AG04450 (cell line): ENCODE data around the gene ANXA8. TPM values are rescaled to one million over a fixed set of nuclear protein-coding genes. Genes with fewer than 3 reads are reported as not detected.

Experiments used
- CTCF ChIA-PET: fragments of 300-600, 350-600 bp; formaldehyde crosslinking; extraction: SDS; loops from one replicate; lab custom pipeline; 2022; ENCODE audit warnings: antibody characterized with exemption, inconsistent platforms; lab: Charles Lee
- POLR2A ChIA-PET: fragments of 350-600 bp; formaldehyde crosslinking; extraction: SDS; loops from one replicate; lab custom pipeline; 2021; ENCODE audit warnings: antibody characterized with exemption, inconsistent platforms; lab: Yijun Ruan, JAX
- DNase-seq: peaks from one replicate; pipeline ENCODE4 v3.0.0-alpha.2; 2011; ENCODE audit warnings: low read depth, low spot score
- H3K27ac ChIP-seq: one replicate; pipeline ENCODE4 v1.5.1; 2012; ENCODE audit warnings: low read depth, low read length, control low read depth
- H3K27me3 ChIP-seq: one replicate; pipeline ENCODE4 v1.6.0; 2012; ENCODE audit warnings: low read length; ENCODE audit not compliant: control insufficient read depth, insufficient read depth
- H3K4me3 ChIP-seq: 2 replicates; pipeline ENCODE4 v1.5.1; 2011; ENCODE audit warnings: mild to moderate bottlenecking, low read depth, low read length, control low read depth
- H3K9me3 ChIP-seq: 2 replicates; pipeline ENCODE4 v1.5.1; 2012; ENCODE audit warnings: low read length; ENCODE audit not compliant: control insufficient read depth, insufficient read depth
- CTCF ChIP-seq: IDR thresholded peaks from 2 replicates; pipeline ENCODE4 v1.5.1; 2011; ENCODE audit warnings: low read depth, low read length, control low read depth, inconsistent platforms
- polyA plus RNA-seq: library from polyadenylated mRNA; depleted of rRNA; stranded (reverse); fragments of >200 nt; gene quantifications from 2 replicates; pipeline ENCODE4 v1.2.3, GENCODE V29; 2011

ANXA8 gene
- polyA plus RNA-seq, 1 experiment, result 0.42 TPM

- POLR2A ChIA-PET, result no interaction called here
- Histone ChIP-seq H3K9me3 (peaks cover 5% of the 10 kb centered on the region; the same call in 1 of the 2 replicates), H3K27me3 (peaks cover 11% of the 10 kb centered on the region), H3K27ac (no peak overlapping the region), H3K4me3 (no peak overlapping the region)
- no peak for TF ChIP-seq CTCF
- DNase-seq, result no peak
- CTCF ChIA-PET, result interaction anchor here (1.6 kb wide), 1 partner anchor 12 kb away, joined by 5 read pairs; no protein-coding TSS in a partner anchor
Observed at GRCh38 chr10:47450442-47450841, 33.5 kb downstream of the ANXA8 start.

GRCh38 chr10:47449979-47450378 is 33.9 kb downstream of the ANXA8 start:
- H3K27me3 ChIP-seq, result peaks cover 11% of the 10 kb centered on the region
- no peak overlapping the region for H3K4me3 ChIP-seq
- no peak for DNase-seq
- H3K27ac ChIP-seq, result no peak overlapping the region
- POLR2A ChIA-PET, result no interaction called here
- peaks cover 5% of the 10 kb centered on the region; the same call in 1 of the 2 replicates for H3K9me3 ChIP-seq
- CTCF ChIA-PET, result interaction anchor here (1.6 kb wide), 1 partner anchor 11 kb away, joined by 5 read pairs; no protein-coding TSS in a partner anchor
- no peak for TF ChIP-seq CTCF

GRCh38 chr10:47449102-47449978 is 34.6 kb downstream of the ANXA8 start:
- CTCF ChIA-PET, result interaction anchor here (1.6 kb wide), 1 partner anchor 11 kb away, joined by 5 read pairs; no protein-coding TSS in a partner anchor

GRCh38 chr10:47447705-47448104 is 36.2 kb downstream of the ANXA8 start:
- POLR2A ChIA-PET, result no interaction called here
- no peak overlapping the region for H3K4me3 ChIP-seq

More at GRCh38 chr10:47449102-47449978, 34.6 kb downstream of the ANXA8 start:
- Histone ChIP-seq H3K4me3 (no peak overlapping the region), H3K27ac (no peak overlapping the region), H3K27me3 (peaks cover 6% of the 10 kb centered on the region), H3K9me3 (peaks cover 5% of the 10 kb centered on the region; the same call in 1 of the 2 replicates)
- TF ChIP-seq CTCF, result no peak
- POLR2A ChIA-PET, result no interaction called here
- no peak for DNase-seq

More at GRCh38 chr10:47447705-47448104, 36.2 kb downstream of the ANXA8 start:
- no peak for DNase-seq
- Histone ChIP-seq H3K9me3 (peaks cover 8% of the 10 kb centered on the region; the same call in 1 of the 2 replicates), H3K27ac (no peak overlapping the region), H3K27me3 (peaks cover 12% of the 10 kb centered on the region)
- CTCF ChIA-PET, result no interaction called here
- no peak for TF ChIP-seq CTCF
